ENCODE results near the gene GRPEL2.

GRPEL2 gene

GRCh38 chr5:149320791-149321330 lies 24.4 kb upstream of the GRPEL2 start:
- peak in 1 of 5 donors; percentile 25 for DNase-seq

DNA sequence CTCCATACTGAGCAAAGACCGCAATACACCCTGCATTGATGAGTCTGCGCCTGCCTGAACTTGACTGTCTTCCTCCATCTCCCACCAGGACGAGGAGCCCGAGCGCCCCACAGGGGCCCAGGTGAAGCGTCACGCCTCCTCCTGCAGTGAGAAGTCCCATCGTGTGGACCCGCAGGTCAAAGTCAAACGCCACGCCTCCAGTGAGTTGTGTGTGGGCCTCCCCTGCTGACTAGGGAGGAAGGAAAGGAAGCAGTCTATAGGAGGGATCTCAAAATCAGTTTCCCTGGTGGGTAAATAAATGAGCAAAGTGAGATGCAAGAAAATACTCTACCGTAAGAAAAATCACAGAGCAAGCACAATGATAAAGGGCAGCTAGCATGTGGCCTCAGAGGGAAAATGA lies 22.8 kb upstream of the GRPEL2 start:
- no peak for DNase-seq

GRCh38 chr5:149323210-149323609 lies 22.1 kb upstream of the GRPEL2 start:
- DNase-seq, result no peak

- no peak for DNase-seq
Observed at GRCh38 chr5:149323621-149324205, 21.6 kb upstream of the GRPEL2 start.

DNA sequence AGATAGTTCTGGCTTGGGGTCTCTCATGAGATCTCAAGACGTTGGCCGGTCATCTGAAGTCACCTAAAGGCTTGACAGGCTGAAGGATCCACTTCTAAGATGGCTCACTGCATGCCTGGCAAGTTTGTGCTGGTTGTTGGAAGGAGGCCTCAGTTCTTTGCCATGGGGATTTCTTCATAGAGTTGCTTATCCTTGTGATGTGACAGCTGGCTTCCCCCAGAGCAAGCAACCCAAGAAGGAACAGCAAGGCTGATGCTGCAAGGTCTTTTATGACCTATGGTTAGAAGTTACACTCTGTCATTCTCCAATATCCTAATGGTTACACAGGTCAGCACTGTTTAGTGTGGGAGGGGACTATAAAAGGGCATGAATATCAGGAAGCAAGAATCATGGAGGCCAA lies 20.7 kb upstream of the GRPEL2 start:
- DNase-seq, result no peak

DNA sequence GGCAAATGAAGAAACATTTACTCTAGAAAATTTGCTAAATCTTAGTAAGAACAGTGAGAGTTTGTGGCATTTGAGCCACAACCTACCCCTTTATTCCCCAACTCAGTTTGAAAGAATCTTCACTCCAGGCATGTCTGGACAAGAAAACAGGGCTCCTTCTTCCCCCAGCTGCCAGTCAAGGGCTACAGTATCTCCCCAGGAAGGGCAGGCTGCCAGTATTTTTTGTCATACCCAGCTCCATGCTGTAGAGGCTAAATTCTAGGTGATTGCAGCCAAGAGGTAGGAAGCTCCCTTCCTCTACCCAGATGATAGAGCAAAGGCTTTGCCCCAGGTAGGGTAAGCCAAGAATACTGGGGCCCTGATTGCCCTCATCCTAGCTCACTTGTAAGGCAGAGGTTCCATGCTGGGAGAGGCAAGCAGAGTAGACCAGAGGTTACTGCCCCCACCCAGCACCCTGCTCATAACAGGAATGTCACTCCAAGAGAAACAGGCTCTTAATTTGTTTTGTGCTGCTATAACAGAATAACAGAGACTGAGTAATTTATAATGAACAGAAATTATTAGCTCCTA lies 20.0 kb upstream of the GRPEL2 start:
- DNase-seq, result no peak

DNA sequence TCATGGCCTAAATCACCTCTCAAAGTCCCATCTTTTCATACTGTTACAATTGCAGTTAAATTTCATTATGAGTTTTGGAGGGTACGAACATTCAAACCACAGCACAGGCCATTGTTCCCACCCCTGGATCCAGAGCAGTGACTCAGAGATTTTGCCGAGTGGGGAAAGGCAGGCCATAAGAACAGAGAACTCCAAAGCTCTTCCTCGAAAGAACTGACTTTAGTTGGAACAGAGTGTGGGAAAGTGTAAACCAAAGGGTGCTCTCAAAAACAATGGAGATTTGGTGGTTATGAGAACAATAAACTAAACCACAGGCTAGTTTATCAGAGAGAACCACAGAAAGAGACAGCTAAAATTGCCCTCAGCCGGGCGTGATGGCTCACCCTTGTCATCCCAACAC lies 19.4 kb upstream of the GRPEL2 start:
- DNase-seq, result no peak

GRCh38 chr5:149326611-149327010 lies 18.7 kb upstream of the GRPEL2 start:
- DNase-seq, result no peak

GRCh38 chr5:149328177-149328576 lies 17.1 kb upstream of the GRPEL2 start:
- no peak for DNase-seq

- DNase-seq, result no peak
Observed at GRCh38 chr5:149333711-149334443, 11.4 kb upstream of the GRPEL2 start.

DNA sequence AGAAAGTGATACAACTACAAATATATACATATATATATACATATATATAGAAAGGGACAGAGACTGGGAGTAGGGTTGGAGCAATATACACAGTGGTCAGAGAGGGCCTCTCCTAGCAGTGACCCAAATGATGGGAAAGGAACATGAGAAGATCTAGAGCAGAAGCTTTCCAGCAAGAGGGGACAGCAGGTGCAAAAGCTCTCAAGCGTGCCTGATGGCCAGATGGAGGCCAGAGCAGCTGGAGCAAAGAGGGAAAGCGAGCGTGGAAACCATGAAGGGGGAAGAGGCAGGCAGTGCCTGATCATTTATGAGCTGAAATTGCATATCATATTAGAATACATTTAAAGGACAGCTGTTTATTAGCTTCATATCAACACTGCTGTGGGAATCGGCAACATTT lies 7.6 kb upstream of the GRPEL2 start:
- DNase-seq, result no peak

- no peak for DNase-seq
Observed at GRCh38 chr5:149338364-149338763, 6.9 kb upstream of the GRPEL2 start.

- DNase-seq, result no peak
Observed at GRCh38 chr5:149340920-149341319, 4.4 kb upstream of the GRPEL2 start.

DNA sequence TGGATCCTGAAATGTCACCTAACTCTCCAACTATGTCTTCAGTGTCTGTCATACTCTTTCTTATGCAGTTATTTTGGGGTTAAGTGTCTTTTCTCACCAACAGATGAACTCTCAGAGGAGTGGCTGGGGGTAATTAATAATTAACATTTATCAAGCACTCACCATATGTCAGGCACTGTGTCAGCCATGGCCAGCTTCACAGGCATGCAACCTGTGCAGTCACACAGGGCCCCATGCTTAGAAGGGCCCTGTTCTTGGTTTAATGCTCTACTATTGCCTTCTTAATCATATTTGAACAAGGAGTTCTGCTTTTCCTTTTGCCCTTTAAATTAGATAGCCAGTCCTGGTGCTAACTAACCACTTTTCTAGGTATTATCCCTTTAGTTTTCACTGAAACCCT lies 3.4 kb upstream of the GRPEL2 start:
- DNase-seq, result no peak

- DNase-seq, result no peak
Observed at GRCh38 chr5:149344151-149344550, 1.1 kb upstream of the GRPEL2 start.

DNA sequence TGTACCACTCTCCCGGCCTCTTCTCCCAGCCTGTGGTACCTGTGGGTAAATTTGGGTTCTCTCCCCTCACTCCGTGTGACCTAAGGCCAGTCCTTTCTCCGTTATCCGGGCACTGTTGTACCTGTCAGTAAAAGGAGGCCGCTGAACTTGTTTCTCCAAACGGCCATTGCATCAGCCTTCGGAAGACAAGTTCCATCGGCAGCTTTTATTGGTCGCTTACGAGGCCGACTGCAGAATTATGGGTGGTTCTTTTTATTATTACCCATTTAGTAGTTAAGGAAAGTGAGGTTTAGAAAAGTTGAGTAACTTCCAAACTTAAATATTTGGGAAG lies 558 bp downstream of the GRPEL2 start:
- peak in 1 of 5 donors; percentile 53 for DNase-seq

DNA sequence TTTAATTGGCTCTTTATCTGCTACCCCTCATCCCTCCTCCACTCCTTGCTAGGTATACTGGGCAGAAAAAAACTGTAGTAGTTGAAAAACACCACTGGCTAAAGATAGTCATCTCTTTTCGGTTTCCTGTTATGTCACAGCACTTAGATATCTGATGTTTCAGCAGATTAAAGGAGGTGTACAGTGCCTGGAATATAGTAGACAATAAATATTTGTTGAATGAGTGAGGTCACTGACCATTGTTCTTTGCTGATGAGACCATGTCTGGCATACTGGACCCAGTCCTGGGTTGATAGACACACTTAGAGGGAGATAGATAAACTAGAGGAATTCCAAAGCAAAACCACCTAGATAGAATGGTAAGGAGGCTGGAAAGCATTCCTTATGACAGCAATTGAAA lies 3.2 kb downstream of the GRPEL2 start:
- peak in 1 of 5 donors; percentile 74 for DNase-seq

DNA sequence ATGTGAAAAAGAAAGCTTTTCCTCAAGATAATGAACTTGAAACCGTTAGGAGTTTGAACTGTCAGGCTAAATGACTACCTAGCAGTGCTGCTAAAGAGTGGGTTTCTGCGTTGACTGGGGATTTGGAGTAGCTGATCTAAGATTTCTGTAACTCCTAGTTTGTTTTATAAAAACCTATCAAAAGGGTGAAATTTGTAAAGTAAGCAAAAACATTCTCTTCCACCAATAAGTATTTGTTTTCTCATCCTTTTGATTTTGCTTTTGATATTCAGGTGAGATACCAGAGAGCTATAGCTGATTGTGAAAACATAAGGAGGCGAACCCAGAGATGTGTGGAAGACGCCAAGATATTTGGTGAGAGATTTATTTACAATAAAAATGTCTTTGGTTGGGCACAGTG lies 4.1 kb downstream of the GRPEL2 start:
- no peak for DNase-seq

DNA sequence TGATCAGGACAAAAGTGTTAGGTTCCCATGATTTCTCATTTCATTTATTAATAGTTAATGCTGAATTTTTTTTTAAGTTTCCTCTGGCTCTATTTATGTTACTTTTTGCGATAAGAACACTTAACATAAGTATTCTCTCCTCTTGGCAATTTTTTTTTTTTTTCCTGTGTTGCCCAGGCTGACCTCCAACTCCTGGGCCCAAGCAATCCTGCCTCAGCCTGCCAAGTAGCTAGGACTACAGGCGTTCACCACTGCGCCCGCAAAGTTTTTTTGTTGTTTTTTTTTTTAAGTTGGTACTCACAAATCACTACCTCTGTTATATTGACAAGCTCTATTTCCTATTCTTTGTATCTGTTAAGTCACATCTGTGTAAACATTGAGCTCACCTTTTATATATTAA lies 6.9 kb downstream of the GRPEL2 start:
- DNase-seq, result no peak

DNA sequence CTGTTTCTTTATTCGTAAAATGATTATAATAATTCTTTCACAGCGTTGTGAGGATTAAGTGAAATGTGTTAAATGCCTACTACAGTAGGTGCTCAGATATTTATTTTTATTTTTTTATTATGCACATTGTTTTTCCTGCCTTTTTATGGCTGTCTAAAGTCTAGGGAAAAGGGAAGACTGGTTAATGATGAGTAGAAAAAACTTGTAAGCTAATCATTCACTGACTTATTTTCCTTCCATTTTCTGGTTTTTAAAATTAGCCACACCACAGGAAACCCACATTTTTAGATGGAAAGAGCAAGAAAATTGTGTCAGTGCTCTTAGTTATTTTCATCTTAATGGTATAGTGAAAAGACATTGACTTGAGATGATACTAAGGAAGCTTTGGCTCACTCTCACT lies 8.6 kb downstream of the GRPEL2 start:
- no peak for DNase-seq

- peak in 1 of 5 donors; percentile 20 for DNase-seq
Observed at GRCh38 chr5:149355688-149356087, 10.4 kb downstream of the GRPEL2 start.

GRCh38 chr5:149356391-149356790 lies 11.1 kb downstream of the GRPEL2 start:
- peak in 1 of 5 donors; percentile 37 for DNase-seq

- peak; percentile 89 to 97 (median 96) for DNase-seq
Observed at GRCh38 chr5:149357370-149358293, 12.3 kb downstream of the GRPEL2 start, which contains the start of gene PCYOX1L. Gene PCYOX1L (plus strand): TSS chr5:149358046. CDS start chr5:149358069, 23 bp downstream.
